DND-41 (cell line): ENCODE results near the gene MAT2A.
A peak's percentile ranks its signal among the peaks of the same experiment; 100 is the strongest.

Experiments used
- ATAC-seq: fragments of 200-7000 bp; cut with Tn5 transposase; 3 replicates; pipeline ENCODE4 v1.9.1; 2021; ENCODE audit warnings: low read depth; ENCODE audit not compliant: insufficient read depth
- DNase-seq: peaks from one replicate; pipeline ENCODE4 v3.0.0-alpha.2; 2020
- H2AFZ ChIP-seq: 2 replicates; pipeline ENCODE4 v1.6.0; 2012; ENCODE audit warnings: low read depth, low read length
- H3K27ac ChIP-seq: 2 replicates; pipeline ENCODE4 v1.5.1; 2012; ENCODE audit warnings: low read length, inconsistent platforms
- H3K27me3 ChIP-seq: fragments of 200-600 bp; sonication (generic); 2 replicates; pipeline ENCODE4 v1.6.0; 2012; ENCODE audit warnings: low read length, mild to moderate bottlenecking, inconsistent platforms; ENCODE audit not compliant: insufficient read depth, poor library complexity
- H3K36me3 ChIP-seq: 2 replicates; pipeline ENCODE4 v1.5.1; 2012; ENCODE audit warnings: low read length, inconsistent platforms; ENCODE audit not compliant: insufficient read depth
- H3K4me1 ChIP-seq: 2 replicates; pipeline ENCODE4 v1.5.1; 2012; ENCODE audit warnings: mild to moderate bottlenecking, low read length; ENCODE audit not compliant: insufficient read depth
- H3K4me2 ChIP-seq: 2 replicates; pipeline ENCODE4 v1.6.0; 2012; ENCODE audit warnings: mild to moderate bottlenecking, moderate library complexity, low read length, inconsistent platforms; ENCODE audit not compliant: insufficient read depth
- H3K4me3 ChIP-seq, 2 experiments: fragments of 200-600 bp in 1 of 2; shearing (Covaris generic) in 1 of 2; 2 replicates each; pipeline ENCODE4 v1.5.1; 2012 to 2016; ENCODE audit warnings: inconsistent platforms in 2 of 2, low read length in 2 of 2, mild to moderate bottlenecking in 2 of 2, low read depth in 1 of 2, moderate library complexity in 1 of 2
- H3K79me2 ChIP-seq: 2 replicates; pipeline ENCODE4 v1.6.0; 2012; ENCODE audit warnings: low read length, inconsistent platforms; ENCODE audit not compliant: insufficient read depth
- H3K9ac ChIP-seq: 2 replicates; pipeline ENCODE4 v1.6.0; 2012; ENCODE audit warnings: low read depth, mild to moderate bottlenecking, inconsistent platforms, low read length, moderate library complexity
- H3K9me3 ChIP-seq: 2 replicates; pipeline ENCODE4 v1.5.1; 2012; ENCODE audit warnings: low read length, moderate library complexity, mild to moderate bottlenecking, inconsistent platforms; ENCODE audit not compliant: insufficient read depth, severe bottlenecking
- H4K20me1 ChIP-seq: 2 replicates; pipeline ENCODE4 v1.6.0; 2012; ENCODE audit warnings: low read length; ENCODE audit not compliant: insufficient read depth
- CTCF ChIP-seq: IDR thresholded peaks from 2 replicates; pipeline ENCODE4 v1.5.1; 2012; ENCODE audit warnings: borderline replicate concordance, low read length, moderate library complexity, mild to moderate bottlenecking; ENCODE audit not compliant: poor library complexity, severe bottlenecking; ENCODE audit errors: extremely low read depth
- EZH2 ChIP-seq: IDR thresholded peaks from 3 replicates; pipeline ENCODE4 v1.6.1; 2012; ENCODE audit warnings: borderline replicate concordance, low read depth, mild to moderate bottlenecking, moderate library complexity, low read length, inconsistent platforms; ENCODE audit not compliant: severe bottlenecking

MAT2A gene

GRCh38 chr2:85531589-85531988, 7.4 kb upstream of the MAT2A start:
- no peak for DNase-seq
- H3K4me2 ChIP-seq = no peak overlapping the region

GRCh38 chr2:85534099-85534498, 4.9 kb upstream of the MAT2A start:
- Histone ChIP-seq H3K36me3 (peaks cover under 1% of the 10 kb centered on the region; the same call in 1 of the 2 replicates), H3K4me3 (no peak overlapping the region), H3K27me3 (no peaks in the 10 kb centered on the region), H2AFZ (no peak overlapping the region), H3K9ac (no peak overlapping the region), H3K79me2 (peaks cover 25% of the 10 kb centered on the region), H3K4me2 (no peak overlapping the region), H3K9me3 (no peaks in the 10 kb centered on the region), H3K27ac (no peak overlapping the region), H4K20me1 (peaks cover under 1% of the 10 kb centered on the region), H3K4me1 (peaks cover 15% of the 10 kb centered on the region)
- DNase-seq (no peak), ATAC-seq (no peak)
- TF ChIP-seq EZH2 (no peak), CTCF (no peak)

More at GRCh38 chr2:85531589-85531988, 7.4 kb upstream of the MAT2A start:
- no peak for TF ChIP-seq CTCF
- TF ChIP-seq EZH2 = no peak
- Histone ChIP-seq H3K79me2 (peaks cover 5% of the 10 kb centered on the region), H3K27me3 (no peaks in the 10 kb centered on the region), H3K27ac (no peak overlapping the region), H3K9me3 (no peaks in the 10 kb centered on the region), H3K36me3 (no peaks in the 10 kb centered on the region), H2AFZ (no peak overlapping the region), H3K4me3 (no peak overlapping the region), H3K9ac (no peak overlapping the region), H3K4me1 (peaks cover 4% of the 10 kb centered on the region; the same call in 1 of the 2 replicates), H4K20me1 (no peaks in the 10 kb centered on the region)
- ATAC-seq = 0 out of 3 replicates have a peak, but pooled peaks have one; percentile 29

GRCh38 chr2:85534881-85535280, 4.1 kb upstream of the MAT2A start:
- no peak overlapping the region for H3K27ac ChIP-seq
- no peak overlapping the region for H3K4me2 ChIP-seq
- peaks cover 8% of the 10 kb centered on the region for H4K20me1 ChIP-seq
- peaks cover 15% of the 10 kb centered on the region for H3K4me1 ChIP-seq
- DNase-seq (no peak), ATAC-seq (no peak)
- H3K36me3 ChIP-seq = peaks cover 9% of the 10 kb centered on the region
- TF ChIP-seq EZH2 (no peak), CTCF (no peak)
- no peaks in the 10 kb centered on the region for H3K27me3 ChIP-seq
- H2AFZ ChIP-seq = no peak overlapping the region
- H3K4me3 ChIP-seq = no peak overlapping the region
- H3K9me3 ChIP-seq = no peaks in the 10 kb centered on the region
- H3K9ac ChIP-seq = no peak overlapping the region
- peaks cover 33% of the 10 kb centered on the region for H3K79me2 ChIP-seq

- Histone ChIP-seq H3K4me2 (peak overlapping the region; percentile 76; the same call in 1 of the 2 replicates), H3K9ac (no peak overlapping the region), H3K79me2 (peaks cover 49% of the 10 kb centered on the region), H3K9me3 (no peaks in the 10 kb centered on the region), H4K20me1 (peaks cover 24% of the 10 kb centered on the region), H3K4me3 (no peak overlapping the region), H2AFZ (no peak overlapping the region), H3K27ac (no peak overlapping the region), H3K4me1 (peaks cover 30% of the 10 kb centered on the region), H3K36me3 (peaks cover 25% of the 10 kb centered on the region), H3K27me3 (no peaks in the 10 kb centered on the region)
- TF ChIP-seq EZH2 = no peak
- TF ChIP-seq CTCF = no peak
- DNase-seq (no peak), ATAC-seq (no peak)
These were observed 2.5 kb upstream of the MAT2A start for GRCh38 chr2:85536479-85536878.
